Tibial nerve (tissue), 3 donors: Measurements from ENCODE around the gene ITPKC.

Source experiments
- CTCF ChIP-seq, 5 experiments: fragments of 200-600 bp in 3 of 5; fragments of 450-650 bp in 2 of 5; sonication (generic) in 3 of 5; IDR thresholded peaks; one replicate each; pipeline ENCODE4 v1.5.1; 2016 to 2019; ENCODE audit warnings: antibody characterized with exemption in 5 of 5, mild to moderate bottlenecking in 3 of 5, moderate library complexity in 2 of 5
- POLR2A ChIP-seq, 2 donors: fragments of 450-650 bp; IDR thresholded peaks; one replicate each; pipeline ENCODE4 v1.6.1; 2017; ENCODE audit warnings: antibody characterized with exemption in 2 of 2, mild to moderate bottlenecking in 2 of 2, moderate library complexity in 2 of 2

GRCh38 chr19:40677156-40677555 lies 39.8 kb upstream of the ITPKC start:
- TF ChIP-seq CTCF (IDR thresholded peaks at IDR 0.05): no peak
- no peak for TF ChIP-seq POLR2A (IDR thresholded peaks at IDR 0.05)
